GM19193 (cell line): ENCODE measurements around the gene ZBTB5.

Source experiments
- POLR2A ChIP-seq: IDR thresholded peaks from 4 replicates; pipeline ENCODE4 v1.6.1; 2011; ENCODE audit not compliant: insufficient read depth, insufficient read length; ENCODE audit errors: extremely low read depth

ZBTB5 gene, protein sequence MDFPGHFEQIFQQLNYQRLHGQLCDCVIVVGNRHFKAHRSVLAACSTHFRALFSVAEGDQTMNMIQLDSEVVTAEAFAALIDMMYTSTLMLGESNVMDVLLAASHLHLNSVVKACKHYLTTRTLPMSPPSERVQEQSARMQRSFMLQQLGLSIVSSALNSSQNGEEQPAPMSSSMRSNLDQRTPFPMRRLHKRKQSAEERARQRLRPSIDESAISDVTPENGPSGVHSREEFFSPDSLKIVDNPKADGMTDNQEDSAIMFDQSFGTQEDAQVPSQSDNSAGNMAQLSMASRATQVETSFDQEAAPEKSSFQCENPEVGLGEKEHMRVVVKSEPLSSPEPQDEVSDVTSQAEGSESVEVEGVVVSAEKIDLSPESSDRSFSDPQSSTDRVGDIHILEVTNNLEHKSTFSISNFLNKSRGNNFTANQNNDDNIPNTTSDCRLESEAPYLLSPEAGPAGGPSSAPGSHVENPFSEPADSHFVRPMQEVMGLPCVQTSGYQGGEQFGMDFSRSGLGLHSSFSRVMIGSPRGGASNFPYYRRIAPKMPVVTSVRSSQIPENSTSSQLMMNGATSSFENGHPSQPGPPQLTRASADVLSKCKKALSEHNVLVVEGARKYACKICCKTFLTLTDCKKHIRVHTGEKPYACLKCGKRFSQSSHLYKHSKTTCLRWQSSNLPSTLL

DNA sequence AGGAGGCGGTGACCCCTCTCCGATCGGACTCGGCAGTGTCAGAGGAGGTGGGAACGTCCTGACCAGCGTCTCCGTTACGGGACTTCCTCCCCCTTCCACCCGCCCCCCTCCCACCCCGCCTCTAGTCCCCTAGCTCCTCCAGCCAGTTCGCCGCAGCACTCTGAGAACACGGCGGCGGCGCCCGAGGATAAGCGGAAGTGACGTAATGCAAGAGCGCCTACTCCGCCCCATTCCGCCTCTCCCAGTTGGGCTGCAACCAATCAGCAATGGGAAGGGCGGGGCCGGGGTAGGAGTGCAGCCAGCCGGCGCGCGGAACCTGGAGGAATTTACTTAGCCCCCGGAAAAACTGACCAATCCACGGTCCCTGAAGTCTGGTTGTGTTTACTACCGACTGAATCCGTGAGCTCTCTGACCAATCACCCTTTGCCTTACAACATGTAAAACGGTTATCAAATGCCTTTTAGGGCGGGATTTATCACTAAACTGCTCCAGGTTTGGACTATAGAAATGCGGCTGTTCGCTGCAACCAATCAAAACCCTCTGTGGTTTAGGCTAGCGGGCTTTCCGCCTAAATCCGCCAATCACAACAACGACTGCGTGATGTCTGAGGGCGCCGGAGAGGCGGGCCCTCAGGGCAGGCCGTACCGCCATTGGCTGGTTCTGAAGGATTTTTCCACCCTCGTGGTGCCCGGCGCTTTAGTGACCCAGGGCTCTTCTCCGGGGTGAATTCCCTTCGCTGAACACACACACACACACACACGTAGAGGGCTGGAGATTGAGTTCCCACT is at the start of gene ZBTB5:
Gene ZBTB5, minus strand, starts transcription at position 202 of the 788 bp plus-strand sequence. CDS start 22,899 bp downstream, outside the sequence.
- no peak for TF ChIP-seq POLR2A

GRCh38 chr9:37514999-37515398 is 49.7 kb upstream of the ZBTB5 start:
- TF ChIP-seq POLR2A: no peak

DNA sequence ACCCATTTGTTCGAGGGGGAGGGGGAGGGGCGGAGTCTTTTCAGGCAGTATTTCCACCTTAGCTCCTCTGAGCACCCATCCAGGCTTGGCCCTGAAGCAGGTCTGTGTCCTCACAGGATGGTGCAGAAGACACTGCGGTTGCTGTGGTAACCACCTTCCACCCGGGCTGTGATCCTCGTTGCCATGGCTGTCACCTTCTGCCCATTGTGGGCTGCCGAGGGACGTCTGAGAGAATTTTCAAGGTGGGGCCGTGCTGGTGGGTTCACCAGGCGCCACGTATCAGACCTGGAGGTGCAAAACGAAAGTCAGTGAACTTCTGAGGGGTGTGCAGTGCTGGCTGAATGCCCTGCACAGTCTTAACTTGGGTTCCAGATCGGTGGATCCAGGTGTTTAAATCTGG is 47.2 kb upstream of the ZBTB5 start:
- TF ChIP-seq POLR2A: no peak

DNA sequence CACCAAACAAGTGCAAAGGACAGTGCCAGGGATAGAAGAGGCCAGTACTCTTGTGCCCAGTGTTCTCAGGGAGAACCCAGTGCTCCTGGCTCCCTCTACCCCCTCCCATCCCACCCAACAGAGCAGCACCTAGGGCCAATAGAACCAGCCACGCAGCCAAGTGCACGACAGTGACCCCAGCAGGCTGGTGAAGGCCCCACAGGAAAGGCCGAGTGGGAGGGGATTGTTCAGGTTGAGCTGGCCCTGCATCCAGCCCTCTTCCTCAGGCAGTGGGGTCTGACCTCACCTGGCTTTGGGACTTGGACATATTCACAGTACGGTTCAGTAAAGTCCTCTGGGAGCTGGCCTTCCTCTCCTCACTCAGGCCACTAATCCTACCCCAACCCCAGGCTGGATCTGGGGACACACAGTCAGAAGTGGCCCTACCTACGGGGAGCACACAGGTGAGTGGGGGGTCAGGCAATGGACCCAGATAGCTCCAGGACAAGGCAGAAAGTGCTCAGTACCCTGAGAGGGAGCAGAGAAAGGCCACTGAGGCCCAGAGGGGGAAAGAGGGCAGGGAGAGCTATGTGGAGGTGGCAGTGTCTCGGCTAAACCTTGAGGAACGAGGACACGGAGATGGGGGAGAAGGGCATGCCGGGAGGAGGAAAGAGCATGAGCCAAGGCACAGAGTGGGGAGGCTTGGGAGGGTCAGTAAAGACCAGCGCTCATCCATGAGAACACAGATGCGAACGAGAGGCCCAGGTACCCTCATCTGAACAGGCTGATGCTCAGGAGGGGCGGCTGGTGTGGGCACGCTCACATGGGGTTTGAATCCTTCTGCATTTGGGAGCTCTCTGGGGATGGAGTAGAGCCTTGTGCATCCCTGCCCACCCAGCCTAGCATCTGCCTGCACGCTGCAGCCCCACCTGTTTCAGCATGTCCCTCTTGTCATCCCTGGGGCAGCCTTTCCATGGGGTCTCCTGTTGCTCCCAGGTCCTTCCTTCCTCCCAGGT is 46.1 kb upstream of the ZBTB5 start:
- peak; percentile 31 for TF ChIP-seq POLR2A

GRCh38 chr9:37509536-37509935 is 44.3 kb upstream of the ZBTB5 start:
- TF ChIP-seq POLR2A: no peak

- TF ChIP-seq POLR2A: peak; percentile 12
These were observed 43.6 kb upstream of the ZBTB5 start for GRCh38 chr9:37508834-37509206.

- no peak for TF ChIP-seq POLR2A
These were observed 43.0 kb upstream of the ZBTB5 start for GRCh38 chr9:37508135-37508833.

DNA sequence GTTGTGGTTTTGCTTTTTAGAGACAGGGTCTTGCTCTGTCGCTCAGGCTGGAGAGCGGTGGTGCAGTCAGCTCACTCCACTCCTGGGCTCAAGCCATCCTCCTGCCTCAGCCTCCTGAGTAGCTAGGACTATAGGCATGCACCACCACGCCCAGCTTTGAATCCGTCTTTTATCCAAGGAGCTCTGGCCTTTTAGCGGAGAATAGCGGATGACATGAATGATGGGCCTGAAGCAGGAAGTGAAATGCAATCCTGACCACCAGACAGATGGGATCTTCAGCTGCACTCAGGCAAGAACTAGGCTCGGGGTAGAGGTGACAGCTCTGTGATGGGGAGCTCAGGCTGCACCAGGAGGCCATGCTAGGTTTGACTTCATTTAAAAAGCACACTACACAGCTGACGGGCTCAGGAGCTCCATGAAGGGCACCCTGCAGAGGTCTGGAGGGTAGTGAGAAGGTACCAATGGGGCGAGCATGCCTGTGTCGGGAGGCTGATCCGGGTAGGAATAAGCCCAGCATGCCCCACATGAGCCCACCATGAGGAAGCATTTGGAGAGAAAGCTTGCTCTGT is 42.4 kb upstream of the ZBTB5 start:
- no peak for TF ChIP-seq POLR2A

GRCh38 chr9:37504605-37505004 is 39.4 kb upstream of the ZBTB5 start:
- no peak for TF ChIP-seq POLR2A

- no peak for TF ChIP-seq POLR2A
These were observed 38.5 kb upstream of the ZBTB5 start for GRCh38 chr9:37503736-37504135.

GRCh38 chr9:37501957-37502596 is 36.8 kb upstream of the ZBTB5 start:
- no peak for TF ChIP-seq POLR2A

- TF ChIP-seq POLR2A: no peak
These were observed 34.0 kb upstream of the ZBTB5 start for GRCh38 chr9:37499297-37499696.

DNA sequence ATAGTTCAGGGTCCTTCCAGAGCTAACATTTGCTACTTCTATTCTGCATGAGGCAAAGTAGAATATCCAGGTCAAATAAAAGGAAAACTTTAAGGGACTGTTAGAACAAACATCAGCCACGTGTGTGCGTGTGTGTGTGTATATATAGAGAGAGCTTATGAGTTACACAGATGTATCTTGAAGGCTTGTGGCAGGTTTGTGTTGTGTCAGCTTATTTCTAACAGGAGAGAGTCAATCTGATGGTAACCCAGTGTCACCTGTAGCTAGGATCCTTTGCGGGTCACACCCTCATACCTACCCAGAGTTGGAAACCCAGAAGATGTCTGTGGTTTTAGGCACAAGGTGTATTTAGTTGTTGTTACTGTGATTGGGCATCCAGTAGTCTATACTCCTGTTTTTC is 33.2 kb upstream of the ZBTB5 start:
- no peak for TF ChIP-seq POLR2A

GRCh38 chr9:37497320-37497719 is 32.1 kb upstream of the ZBTB5 start:
- TF ChIP-seq POLR2A: no peak

GRCh38 chr9:37496020-37496419 is 30.8 kb upstream of the ZBTB5 start:
- TF ChIP-seq POLR2A: no peak
